Left cardiac atrium (tissue), 4 donors: ENCODE measurements around the gene NCK2. TPM values are rescaled to one million over a fixed set of nuclear protein-coding genes. Genes with fewer than 3 reads are reported as not detected.

Experiments used
- ATAC-seq, 2 donors: fragments of 200-7000 bp; cut with Tn5 transposase; one replicate each; pipeline ENCODE4 v1.9.1; 2020; ENCODE audit warnings: mild to moderate bottlenecking in 2 of 2, moderate library complexity in 2 of 2
- DNase-seq: peaks from one replicate; pipeline ENCODE4 v3.0.0-alpha.2; 2020
- intact Hi-C, 2 donors: fragments of 100-400 bp; cut with DNase I; formaldehyde crosslinking; loops; one replicate each; pipeline versions ENCODE4 v1.14.1 to v1.15.1; 2022 to 2023
- total RNA-seq, 2 donors: library from RNA; stranded (reverse); fragmentation: NEBNext Ultra II Directional; extraction: Animal tissue kit (Norgen Biotek cat#: 25700); gene quantifications; one replicate each; pipeline ENCODE4 v1.2.1, GENCODE V29; 2021
- donor health status: DM: no; HTN: yes; CAD: no.
- donor health status: DM: no; HTN: yes; CAD: no; lungs with severe emphysema.
- donor health status: DM: yes; HTN: yes; CAD: no.
- donor health status: Dilated cardiomyopathy.

NCK2 gene
- total RNA-seq, 2 donors from 2014 or later, result 30.7 to 36.5 TPM

DNA sequence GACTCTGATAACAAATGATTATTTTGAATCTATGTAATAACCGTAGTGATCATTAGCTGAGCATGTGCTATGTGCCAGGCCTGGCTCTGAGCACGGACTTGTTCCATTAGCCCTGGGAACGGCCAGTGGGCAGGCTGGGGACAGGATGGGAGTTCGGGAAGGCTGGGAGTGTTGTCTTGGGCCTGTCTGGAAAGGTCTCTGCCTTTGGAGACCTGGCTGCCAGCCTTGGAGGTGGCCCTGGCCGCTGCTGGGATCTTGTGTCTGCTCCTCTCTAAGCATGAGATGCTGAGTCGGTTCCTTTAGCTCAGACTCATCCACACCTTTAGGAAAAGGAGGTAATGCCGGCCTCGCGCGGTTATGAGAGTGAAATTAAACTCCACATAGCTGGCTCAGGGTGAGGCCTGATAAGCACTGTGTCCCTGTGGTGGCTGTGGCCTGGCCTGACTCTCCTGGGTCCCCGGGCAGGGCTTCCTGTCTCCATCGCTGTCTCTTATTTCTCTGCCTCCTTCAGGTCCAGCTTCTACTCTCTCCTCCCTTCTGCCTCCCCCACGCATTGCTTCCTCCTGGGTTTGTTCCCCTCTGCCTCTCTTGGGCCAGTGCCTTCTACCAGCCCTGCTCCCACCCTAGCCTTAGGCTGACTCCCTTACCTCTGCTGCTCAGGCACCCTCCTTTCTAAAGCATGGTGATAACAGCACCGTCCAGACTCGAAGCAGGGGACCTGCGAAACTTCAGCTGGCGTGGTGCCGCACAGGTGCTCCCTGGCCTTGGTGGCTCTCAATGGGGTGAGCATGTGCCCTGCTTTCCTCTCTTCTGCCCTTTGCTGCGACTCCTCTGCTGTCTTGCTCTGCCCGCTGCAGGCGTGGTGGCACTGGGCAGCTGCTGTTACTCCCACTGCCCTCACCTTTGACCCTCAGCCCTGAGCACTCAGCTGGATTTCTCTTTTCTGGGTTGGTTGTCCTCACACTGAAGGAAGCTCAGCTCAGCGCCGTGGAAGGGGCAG is 41.8 kb downstream of the NCK2 start:
- ATAC-seq (peak in 1 of 2 donors; percentile 20), DNase-seq (no peak)
- intact Hi-C loops, result no loop called here

DNA sequence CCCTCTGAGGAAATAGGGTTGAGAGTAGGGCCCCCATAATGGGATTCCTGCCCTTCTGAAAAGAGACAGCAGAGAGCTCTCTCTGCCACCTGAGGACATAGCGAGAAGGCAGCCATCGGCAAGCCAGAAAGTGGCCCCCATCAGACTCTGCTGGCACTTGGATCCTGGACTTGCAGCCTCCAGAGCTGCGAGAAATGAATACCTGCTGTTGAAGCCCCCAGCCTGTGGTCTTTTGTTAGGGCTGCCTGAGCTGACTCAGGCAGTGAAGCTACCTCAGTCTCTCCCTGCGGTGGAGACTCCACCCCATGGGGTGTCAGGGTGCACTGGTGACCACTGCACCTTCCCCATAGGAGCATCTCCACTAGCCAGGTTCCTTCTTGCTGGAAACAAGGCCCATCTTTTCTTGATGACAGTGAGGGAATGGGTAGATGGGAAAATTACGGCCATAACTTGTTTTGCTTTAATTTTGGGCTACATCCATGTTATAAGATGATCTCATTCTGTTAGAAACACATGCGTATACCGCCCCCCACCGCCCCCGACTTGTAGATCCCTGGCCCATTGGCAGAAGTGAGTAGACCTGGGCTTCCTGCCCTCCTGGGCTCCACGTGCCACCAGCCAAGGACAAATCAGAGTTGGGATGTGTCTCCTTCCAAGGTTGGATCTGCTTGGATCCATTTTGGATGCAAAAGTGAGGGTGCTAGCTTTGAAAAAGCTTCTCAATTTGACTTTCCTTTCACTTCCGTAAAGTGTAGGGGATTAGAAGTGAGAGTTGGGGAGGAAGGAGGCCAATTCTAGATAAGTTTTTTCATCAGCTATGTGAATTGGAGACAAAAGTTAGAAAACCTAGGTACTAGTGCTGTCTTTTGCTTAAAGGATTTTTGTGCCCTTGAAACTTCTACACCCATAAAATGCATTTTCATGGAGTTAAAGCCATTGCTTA is 42.9 kb downstream of the NCK2 start:
- intact Hi-C loops, result no loop called here
- DNase-seq (no peak), ATAC-seq (peak in 1 of 2 donors; percentile 10)

DNA sequence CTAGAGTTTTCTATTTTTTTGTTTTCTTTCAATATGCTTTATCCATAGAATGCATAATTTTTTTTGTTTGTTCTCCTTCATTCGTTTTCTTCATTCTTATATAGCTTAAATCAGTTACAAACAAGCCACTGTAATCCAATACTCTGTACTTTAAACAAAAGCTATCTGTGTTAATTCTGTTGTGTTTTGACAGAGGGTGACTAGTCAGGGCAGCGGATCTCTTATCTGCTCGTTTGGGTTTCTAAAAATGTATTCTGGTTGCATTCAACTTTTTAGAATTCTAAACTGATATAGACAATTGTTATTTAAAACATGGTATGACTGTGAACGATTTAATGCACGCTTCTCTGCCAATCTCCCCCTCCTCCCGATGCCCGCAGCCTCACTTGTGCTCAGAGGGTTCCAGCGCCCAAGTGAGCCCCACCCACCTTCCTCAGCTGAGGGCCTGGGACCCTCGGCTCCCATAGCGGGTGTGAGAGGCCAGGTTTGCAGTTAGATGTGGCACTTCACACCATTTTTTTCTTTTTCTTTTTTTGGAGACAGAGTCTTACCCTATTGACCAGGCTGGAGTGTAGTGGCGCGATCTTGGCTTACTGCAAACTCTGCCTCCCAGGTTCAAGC is 44.1 kb downstream of the NCK2 start:
- intact Hi-C loops, result no loop called here
- no peak for ATAC-seq
- no peak for DNase-seq

DNA sequence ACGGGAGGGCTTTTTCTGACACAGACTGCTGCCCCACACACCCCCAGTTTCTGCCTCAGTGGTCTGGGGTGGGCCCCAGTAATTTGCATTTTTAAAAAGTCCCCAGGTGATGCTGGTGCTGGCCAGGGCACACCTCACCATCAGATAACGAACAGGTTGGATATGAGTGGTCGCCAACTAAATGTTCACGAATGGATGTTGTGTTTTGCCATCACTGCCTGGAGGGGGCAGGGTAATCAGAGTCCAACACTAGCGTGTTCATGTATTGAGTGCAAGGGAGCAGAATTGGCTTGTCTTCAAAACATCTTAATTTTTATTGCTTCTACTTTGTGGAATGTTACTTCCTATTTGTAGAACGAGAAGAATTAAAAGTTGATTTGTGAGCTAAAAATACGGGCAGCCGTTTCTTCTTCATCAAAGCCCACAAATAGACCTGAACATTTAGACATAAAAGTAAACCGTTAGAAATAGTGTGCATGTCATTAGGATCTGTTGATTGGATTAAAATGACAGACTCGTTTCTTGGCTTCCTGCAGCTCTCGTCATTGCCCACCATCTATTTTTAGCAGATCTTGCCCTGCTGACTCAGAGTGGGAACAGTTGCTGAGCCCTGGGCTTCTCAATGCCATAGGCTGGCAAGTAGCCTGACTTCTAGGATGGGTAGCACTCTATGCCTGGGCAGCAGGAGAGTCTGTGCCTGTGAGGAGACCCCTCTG is 45.2 kb downstream of the NCK2 start:
- ATAC-seq, result peak; percentile 86 to 89
- intact Hi-C loops, result no loop called here
- DNase-seq, result peak; percentile 47

DNA sequence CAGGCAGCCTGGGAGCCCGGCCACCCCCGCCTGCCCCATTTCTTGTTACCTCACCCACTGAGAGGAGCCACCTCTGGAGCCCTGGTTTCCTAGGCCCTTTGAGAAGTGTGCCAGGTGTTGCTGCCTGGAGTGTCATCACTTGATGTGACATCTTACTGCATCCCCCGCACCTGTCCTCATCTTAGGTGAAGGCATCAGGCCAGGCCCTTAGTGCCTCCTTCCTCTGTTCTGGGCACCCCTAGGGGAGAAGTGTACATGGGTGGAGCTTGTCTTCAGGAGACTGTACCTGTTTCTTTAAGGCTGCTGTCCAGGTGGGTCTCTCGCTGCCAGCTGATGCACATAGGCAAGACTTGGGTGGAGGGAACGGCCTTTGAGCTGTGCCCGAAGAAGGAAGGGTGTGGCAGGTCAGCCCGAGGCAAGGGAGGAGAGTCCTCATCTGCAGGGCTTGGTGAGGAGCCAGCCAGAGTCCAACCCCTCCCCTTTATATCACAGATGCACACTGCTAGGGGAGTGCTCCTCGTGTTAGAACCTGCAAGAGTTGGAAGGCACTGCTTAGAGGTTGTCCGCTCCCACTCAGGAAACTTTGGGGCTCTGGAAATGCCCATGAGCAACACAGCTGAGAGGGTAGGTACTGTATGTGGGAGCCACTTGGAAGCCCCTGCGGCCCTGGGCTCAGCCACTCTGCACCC is 45.9 kb downstream of the NCK2 start:
- DNase-seq, result no peak
- intact Hi-C loops, result no loop called here
- ATAC-seq, result peak; percentile 31 to 60

DNA sequence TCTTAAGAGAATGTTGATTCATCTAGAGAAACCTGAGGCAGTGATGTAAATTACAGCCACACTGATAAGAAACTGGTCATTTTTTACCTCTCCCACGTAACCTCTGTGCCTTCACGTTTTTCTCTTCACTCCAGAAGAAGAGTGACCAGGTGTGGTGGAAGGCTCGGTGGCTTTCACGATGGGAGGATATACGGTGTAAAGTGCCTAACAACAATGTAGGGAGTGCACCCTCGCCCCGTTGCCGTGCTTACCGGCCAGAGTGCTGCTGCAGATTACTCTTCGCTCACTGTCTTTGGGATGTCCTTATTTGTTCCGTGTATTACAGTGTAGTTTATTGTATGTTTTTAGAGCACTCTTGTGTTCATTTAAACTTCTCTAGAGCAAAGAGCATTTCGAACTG is 46.5 kb downstream of the NCK2 start:
- no peak for ATAC-seq
- DNase-seq, result no peak
- intact Hi-C loops, result no loop called here

DNA sequence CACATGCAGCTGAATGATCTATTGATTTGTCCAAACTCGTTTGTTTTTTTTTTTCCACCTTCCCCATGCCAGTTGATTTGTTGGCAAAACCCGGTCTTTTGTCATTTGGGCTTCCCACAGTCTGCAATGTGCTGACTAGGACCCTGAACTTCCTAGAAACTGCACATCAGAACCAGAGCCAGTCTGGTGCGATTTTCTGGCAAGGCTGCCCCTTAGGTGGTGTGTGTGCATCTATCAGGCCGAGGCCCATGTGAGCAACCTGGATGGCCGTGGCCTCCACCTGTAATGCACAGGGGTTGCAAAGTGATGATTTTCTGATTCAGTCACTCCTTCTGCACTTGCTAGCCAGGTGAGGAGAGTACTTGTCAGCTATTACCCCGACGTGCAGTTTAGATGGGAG is 47.8 kb downstream of the NCK2 start:
- DNase-seq (no peak), ATAC-seq (no peak)
- intact Hi-C loops, result no loop called here

DNA sequence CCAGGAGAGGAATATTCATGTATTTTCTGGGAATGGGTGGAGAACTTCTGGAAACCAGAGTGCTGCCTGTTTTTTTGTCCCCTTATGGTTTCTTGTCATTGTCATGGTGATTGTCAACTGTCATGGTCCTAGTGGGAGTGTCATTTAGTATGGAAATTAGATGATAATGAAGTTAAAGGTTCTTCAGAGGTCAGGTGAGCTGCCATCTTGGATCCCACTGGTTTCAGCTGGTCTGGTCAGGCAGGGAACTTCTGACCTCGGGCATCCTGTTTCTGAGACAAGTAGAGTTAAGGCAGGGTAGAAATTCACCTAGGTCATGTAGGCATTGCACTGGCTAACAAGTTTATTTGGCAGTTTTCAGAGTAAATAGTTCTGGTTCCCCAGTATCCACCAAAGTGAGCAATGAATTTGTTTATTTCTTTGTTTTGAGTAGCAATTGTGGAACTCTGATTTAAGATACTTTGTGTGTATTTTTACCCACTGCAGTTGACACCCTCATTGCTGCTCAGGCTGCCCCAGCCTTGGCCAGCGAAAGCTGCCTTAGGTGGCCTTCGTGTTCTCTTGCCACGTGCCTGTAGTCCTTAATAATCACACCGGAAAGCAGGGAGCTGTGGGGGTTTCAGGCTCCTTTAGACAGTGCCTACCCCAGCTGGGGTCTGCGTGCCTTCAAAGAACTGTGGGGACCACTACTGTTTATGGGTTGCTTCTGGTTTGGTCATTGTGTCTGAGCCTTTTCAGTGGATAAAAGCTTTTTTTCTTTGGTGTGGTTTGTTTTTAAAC is 48.7 kb downstream of the NCK2 start:
- intact Hi-C loops, result no loop called here
- DNase-seq (no peak), ATAC-seq (no peak)

DNA sequence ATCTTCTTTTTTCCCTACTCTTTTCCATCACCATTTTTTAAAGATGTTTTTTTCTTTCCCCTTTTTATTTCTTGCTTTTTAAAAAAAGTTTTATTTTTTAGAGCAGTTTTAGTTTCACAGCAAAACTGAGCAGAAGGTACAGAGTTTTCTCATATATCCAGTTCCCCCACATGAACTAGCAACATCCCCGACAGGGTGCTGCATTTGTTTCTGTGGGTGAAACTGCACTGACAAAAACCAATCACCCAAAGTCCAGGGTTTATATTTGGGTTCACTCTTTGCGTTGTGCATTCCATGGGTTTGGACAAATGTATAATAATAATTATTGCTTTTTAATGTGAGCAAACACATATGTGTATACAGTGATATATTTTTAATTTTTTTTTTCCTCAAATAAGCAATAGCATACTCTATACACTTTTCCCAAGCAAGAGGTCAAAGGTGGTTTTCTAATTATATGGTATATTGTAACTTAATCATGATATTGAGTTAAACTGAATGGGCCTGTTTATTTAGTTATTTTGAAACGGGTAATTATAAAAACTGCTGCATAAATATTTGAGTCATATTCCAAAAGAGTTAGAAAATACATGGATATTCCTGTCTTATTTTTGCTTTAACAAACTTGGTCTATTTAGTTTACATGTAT is 50.3 kb downstream of the NCK2 start:
- ATAC-seq, result no peak
- no peak for DNase-seq
- intact Hi-C loops, result no loop called here

DNA sequence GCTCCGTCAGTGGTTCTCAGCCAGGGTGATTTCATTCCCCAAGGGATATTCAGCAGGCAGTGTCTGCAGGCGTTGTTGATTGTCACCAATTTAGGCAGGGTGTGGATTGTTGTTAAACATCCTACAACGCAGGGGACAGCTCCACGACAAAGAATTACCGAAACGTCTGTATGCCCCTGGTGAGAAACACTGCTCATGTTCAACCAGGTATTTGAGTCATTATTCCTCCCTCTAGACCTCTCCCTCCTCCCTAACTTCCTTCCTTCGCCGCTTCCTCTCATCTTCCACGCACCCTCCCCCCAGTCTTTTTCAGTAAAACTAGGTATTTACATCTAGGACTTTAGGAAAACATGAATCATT is 50.8 kb downstream of the NCK2 start:
- ATAC-seq (no peak), DNase-seq (no peak)
- intact Hi-C loops, result no loop called here

DNA sequence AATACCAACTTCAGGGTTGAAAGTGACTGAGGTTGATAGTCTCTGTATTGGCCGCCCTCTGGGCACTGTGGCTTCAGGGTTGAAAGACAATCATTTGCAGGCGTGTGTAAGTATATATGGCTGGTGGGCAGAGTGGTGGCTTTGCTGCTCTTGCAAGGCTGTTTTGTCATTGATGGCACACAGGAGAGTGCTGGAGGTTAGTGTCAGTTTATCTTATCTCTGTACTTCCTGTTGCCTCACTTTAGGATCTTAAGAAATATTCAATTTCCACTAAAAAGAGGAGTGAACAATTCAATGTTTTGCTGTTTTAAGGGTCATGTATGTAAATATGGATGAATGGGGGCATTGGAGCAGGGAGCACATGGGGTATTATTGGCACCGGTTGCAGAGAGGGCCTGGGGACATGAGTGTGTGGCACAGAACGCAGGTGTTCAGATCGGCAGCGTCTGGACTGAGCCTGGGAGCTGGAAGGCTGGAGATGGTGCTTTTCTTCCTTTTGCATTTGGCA is 51.5 kb downstream of the NCK2 start:
- intact Hi-C loops, result no loop called here
- DNase-seq (no peak), ATAC-seq (peak; percentile 8 to 28)

DNA sequence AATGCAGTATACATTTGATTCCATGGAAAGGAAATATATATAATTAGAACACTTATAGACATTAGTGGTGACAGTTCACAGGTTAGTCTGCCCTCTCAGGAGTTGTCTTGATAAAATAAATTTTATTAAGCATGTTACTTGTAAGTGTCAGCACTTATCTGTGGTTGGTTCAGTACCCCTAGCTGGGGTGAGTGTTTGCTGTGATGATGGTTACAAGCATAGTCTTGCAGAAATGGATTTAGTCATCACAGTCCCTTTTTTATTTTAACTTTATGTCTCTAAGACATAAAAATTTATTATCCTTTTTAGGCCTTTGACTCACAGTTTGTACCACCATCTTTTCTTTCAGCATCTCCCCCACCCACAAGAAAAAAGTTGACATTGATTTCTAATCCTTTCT is 52.1 kb downstream of the NCK2 start:
- no peak for ATAC-seq
- intact Hi-C loops, result no loop called here
- DNase-seq, result no peak

DNA sequence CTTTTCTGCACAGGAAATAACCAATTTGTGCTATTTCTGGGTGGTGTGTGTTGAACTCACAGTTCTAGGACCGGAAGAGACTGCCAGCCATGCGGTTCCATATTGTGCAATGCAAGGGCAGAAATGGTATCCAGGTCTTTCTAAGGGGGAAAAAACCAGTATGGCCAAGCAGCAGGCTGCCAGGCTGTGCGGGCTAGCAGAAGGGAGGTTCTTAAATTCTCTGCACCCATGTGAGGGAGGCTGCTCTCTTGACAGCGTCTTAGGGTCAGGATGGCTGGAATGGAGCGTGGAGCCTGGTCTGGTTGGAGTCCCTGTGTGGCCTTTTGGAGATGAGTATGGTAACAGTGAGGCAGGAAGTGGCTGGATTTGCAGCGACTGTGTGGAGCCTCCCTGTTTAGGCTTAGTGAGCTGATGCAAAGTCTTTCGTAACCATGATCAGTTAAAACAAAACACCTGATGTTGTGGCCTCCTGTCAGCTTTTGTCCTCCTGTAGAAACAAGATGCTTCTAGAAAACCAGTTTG is 52.6 kb downstream of the NCK2 start:
- no peak for DNase-seq
- intact Hi-C loops, result no loop called here
- ATAC-seq, result peak in 1 of 2 donors; percentile 47

DNA sequence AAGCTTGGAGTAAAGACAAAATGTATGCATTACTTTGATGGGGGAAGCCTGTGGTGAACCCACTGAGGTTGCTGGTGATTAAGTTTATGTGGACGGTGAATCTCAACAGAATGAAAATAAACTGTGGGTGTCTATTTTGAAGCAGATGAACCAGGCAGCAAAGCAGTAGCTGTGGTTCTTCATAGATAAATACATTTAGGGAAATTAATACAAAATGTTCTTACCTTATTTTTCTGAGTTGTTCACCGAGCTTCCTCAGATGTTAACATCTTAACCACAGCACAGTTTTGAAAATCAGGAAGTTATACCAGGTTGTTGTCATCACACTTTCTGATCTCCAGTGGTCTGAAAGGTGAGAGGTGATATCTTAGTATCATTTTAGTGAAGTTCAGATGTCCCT is 53.9 kb downstream of the NCK2 start:
- ATAC-seq, result peak in 1 of 2 donors; percentile 17
- no peak for DNase-seq
- intact Hi-C loops, result no loop called here

DNA sequence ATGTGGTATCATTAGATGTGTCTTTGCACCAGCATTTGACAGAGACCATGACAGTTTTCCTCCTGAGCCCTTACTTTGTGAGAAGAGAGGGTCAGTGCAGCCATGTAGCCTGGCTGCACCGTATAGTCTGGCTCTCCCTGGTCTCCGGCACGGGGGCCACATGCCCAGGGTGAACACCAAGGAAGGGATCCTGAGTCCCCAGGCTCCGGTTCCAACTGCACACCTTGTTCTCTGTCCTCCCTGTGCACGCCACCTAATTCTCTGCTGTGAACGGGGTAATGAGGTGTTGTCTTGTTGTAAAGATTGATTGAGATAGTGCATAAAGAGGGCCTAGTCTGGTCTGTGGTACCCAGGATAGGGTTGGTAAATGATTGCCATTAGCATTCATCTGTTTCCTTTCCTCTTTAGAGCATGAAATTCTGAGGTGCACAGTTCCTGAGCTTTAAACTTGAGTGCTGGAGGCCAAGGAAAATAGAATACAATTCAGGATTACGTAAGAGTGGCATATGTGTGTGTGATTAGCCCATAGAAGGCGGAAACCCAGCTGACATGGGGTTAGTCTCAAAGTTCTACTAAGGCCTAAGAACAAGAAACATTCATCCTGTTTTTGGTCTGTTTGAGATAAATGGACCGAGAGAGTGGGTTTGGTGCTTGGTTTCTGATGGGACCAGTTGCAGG is 55.5 kb downstream of the NCK2 start:
- intact Hi-C loops, result no loop called here
- peak in 1 of 2 donors; percentile 65 for ATAC-seq
- DNase-seq, result no peak

DNA sequence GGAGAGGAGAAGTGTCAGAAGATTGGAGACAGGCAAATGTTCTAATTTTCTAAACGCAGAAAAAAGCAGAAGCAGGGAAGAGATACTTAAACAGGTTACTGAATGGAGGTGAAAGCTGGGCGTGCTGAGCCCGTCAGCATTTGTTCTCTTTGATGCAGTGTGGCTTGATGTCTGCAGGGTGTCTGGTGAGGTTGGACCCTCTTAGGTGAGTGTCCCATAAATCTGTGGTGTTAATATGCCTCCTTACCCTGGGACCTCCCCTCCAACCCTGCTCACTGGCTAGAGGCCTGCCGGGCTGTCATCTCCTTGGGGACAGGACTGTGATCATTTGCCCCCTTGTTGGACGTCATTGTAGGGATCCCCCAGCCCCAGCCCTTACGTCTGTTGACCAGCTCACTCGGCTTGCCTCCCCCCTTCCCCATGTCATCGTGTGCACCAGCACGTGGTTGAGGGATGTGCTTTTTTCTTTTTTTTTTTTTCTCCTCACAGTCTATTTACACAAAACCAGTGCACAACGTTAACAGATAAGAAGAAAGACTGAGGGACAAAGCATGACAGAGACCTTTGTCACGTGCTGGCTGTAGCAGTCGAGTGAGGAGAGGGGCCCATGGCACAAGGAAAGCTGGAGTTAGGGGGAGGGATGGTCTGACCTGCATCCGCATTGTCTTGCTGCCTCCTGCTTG is 56.4 kb downstream of the NCK2 start:
- DNase-seq, result no peak
- no peak for ATAC-seq
- intact Hi-C loops, result no loop called here
